Limb (tissue), 2 donors: ENCODE data around the gene NPEPPS.
"Not testable (repeated sequence)": the region's sequence is repeated elsewhere in the genome, so short reads cannot be mapped to it uniquely, and the experiment has no call there.

Experiments
- DNase-seq, 2 donors: peaks; one replicate each; pipeline ENCODE4 v3.0.0-alpha.2; 2016; ENCODE audit errors: extremely low spot score in 2 of 2

Gene NPEPPS

GRCh38 chr17:47561698-47562405 lies 30.9 kb downstream of the NPEPPS start:
- not testable (repeated sequence) for DNase-seq

- DNase-seq = not testable (repeated sequence)
Measured at GRCh38 chr17:47562406-47562705, 31.4 kb downstream of the NPEPPS start.

- not testable (repeated sequence) for DNase-seq
Measured at GRCh38 chr17:47567261-47567660, 36.4 kb downstream of the NPEPPS start.

GRCh38 chr17:47572561-47572960 lies 41.7 kb downstream of the NPEPPS start:
- DNase-seq = not testable (repeated sequence)

- DNase-seq = not testable (repeated sequence)
Measured at GRCh38 chr17:47582416-47582815, 51.5 kb downstream of the NPEPPS start.

- not testable (repeated sequence) for DNase-seq
Measured at GRCh38 chr17:47586378-47587055, 55.6 kb downstream of the NPEPPS start.

GRCh38 chr17:47593522-47593921 lies 62.6 kb downstream of the NPEPPS start:
- DNase-seq = not testable (repeated sequence)

GRCh38 chr17:47603830-47604597 lies 73.1 kb downstream of the NPEPPS start:
- no peak for DNase-seq

GRCh38 chr17:47604598-47604927 lies 73.7 kb downstream of the NPEPPS start:
- DNase-seq = peak; percentile 38 to 68

GRCh38 chr17:47605011-47605410 lies 74.1 kb downstream of the NPEPPS start:
- no peak for DNase-seq

GRCh38 chr17:47607481-47607880 lies 76.6 kb downstream of the NPEPPS start:
- no peak for DNase-seq

- no peak for DNase-seq
Measured at GRCh38 chr17:47611372-47612350, 80.8 kb downstream of the NPEPPS start.

- peak in 1 of 2 donors; percentile 73 for DNase-seq
Measured at GRCh38 chr17:47615766-47616424, 85.0 kb downstream of the NPEPPS start.

- no peak for DNase-seq
Measured at GRCh38 chr17:47618410-47618809, 87.5 kb downstream of the NPEPPS start.

- DNase-seq = no peak
Measured at GRCh38 chr17:47620503-47621245, 89.8 kb downstream of the NPEPPS start.

- DNase-seq = peak in 1 of 2 donors; percentile 40
Measured at GRCh38 chr17:47621293-47622179, 90.6 kb downstream of the NPEPPS start.

- DNase-seq = no peak
Measured at GRCh38 chr17:47622180-47622549, 91.3 kb downstream of the NPEPPS start.

- no peak for DNase-seq
Measured at GRCh38 chr17:47624727-47625068, 93.8 kb downstream of the NPEPPS start.

- no peak for DNase-seq
Measured at GRCh38 chr17:47628014-47628566, 97.2 kb downstream of the NPEPPS start.
